ENCODE data around the gene CEP126.
"Not testable (repeated sequence)": the region's sequence is repeated elsewhere in the genome, so short reads cannot be mapped to it uniquely, and the experiment has no call there.

Gene CEP126

DNA sequence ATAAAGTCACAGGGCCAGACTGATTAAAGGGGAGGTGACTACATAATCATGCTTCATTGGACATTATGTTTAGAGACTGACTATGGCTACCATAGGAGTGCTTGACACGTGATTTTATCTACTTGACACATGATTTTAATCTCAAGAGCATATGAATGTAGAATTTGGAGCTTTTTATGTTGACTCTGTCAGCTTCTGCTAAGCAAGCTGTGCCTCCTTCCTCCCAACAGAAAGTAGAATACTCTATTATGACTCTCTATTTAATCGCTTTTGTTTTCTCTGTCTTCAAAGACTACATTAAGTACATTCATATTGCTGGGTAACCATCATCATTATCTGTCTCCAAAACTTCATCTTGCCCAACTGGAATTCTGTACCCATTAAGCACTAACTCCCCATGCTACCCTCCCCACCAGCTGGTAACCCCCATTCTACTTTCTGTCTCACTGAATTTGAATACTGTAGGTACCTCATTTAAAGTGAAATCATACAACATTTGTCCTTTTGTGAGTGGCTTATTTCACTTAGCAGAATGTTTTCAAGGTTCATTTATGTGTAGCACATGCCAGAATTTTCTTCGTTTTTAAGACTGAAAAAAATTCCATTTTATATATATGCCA, 26.2 kb downstream of the CEP126 start:
- DNase-seq (ENCODE audit: low read depth): no peak

DNA sequence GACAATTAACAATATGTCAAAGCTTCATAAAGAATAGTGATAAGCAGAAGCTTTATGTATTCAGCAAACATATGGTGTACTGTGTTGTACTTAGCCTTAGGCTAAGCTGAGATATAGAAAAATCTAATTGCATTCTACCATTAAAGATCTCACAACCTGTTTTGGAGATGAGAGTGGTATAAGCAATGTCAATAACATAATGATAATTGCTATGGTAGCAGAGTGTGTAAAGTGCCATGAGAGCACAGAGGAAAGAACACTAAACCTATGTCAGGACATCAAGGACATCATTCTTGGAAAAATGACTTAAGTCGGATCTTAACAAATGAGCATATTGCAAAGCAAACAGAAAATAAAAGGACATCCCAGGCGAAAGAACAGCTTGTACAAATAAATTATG, 30.1 kb downstream of the CEP126 start:
- DNase-seq (ENCODE audit: low read depth): no peak

DNA sequence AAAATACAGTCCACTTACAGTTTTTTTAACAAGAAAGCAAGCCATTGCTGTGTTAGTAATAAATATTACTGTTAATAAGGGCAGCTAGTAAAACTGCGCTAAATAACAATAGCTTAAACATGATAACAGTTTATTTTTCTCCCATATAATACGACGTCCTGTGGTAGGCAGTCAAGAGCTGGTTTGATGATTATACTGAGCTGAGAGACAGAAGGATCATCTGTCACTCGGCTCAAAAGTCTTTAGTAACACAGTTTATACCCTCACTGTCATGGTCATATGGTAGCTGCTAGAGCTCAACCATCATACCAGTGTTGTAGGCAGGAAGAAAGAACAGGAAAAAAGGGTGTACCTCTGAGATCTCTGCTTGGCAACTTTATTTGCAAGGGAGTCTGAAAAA, 30.6 kb downstream of the CEP126 start:
- no peak for DNase-seq (ENCODE audit: low read depth)

DNA sequence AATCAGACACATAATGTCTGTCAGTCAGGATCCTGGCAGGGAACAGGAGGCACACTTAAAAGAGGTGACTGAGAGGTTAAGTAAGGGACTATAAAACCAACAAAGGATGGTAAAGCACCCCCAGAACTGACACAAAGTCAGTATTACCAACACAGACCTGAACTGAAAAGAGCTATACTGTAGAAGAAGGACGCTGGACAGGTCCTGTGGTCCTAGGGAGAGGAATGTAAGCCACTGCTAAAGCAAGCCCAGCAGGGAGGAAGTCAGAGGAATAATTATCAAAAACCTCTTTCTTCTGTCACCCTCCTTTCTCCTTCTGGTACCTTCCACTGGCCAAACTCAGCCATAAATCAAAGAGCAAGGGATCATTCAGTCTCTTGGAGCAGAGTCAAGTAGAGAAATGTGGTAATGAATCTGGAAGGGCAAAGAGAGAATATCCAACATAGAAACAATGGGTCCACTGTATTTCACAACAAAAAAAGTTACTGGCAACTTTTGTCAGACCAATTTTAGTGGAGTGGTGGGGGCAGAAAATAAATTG, 34.9 kb downstream of the CEP126 start:
- no peak for DNase-seq (ENCODE audit: low read depth)

DNA sequence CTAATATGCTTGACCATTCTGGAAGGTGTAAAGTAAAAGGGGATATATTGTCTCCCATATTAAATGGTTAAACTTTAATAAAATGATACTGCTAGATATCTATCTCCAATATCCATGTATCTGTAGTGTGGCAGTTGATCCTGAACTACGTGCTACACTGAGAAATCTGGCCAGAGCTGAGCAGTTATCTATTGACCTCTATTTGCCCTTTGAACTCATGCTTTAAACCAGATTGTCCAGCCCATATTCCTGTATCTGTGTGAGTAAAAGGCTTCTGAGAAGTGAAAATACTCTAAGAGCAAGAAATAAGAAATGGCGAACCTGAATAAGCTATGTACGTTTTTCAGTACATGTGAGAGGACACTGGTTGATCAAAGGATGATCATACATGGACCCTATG, 40.5 kb downstream of the CEP126 start:
- DNase-seq (ENCODE audit: low read depth): no peak

DNA sequence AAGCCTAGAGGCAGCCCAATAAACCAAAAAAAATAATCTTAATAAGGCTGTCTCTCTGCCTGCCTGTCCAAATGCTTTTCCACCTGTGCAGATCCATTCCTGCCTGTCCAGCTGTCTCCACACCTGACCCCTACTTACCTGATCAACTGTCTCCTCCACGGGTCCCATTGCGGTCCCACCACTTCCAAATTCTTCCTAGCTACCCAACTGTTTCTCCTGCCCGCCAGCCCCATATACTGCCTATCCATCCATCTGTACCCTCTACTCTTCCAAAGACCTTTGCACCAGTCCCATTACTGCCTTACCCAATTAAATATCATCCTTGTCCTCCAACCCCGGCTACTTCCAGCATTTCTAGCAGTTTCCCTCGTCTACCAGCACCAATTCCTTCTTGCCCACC, 40.9 kb downstream of the CEP126 start:
- no peak for DNase-seq (ENCODE audit: low read depth)

DNA sequence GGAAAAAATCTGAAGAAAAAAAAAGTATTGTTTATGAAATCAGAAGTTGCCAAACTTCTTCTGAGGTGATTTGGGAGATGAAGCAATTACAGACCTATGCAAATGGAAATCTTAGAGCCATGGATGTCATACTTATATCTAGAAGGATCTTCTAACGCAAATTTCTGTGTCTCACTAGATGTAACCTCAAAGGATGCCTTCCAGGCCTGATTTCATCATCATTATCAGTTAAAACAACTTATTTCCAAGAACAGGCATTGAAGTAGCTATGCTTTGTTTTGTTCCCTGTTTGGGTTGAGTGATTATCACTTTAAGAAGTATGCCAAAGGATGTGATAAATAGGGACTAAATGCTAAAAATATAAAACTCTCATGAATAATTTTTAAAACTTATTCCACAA, 45.4 kb downstream of the CEP126 start:
- DNase-seq (ENCODE audit: low read depth): no peak

DNA sequence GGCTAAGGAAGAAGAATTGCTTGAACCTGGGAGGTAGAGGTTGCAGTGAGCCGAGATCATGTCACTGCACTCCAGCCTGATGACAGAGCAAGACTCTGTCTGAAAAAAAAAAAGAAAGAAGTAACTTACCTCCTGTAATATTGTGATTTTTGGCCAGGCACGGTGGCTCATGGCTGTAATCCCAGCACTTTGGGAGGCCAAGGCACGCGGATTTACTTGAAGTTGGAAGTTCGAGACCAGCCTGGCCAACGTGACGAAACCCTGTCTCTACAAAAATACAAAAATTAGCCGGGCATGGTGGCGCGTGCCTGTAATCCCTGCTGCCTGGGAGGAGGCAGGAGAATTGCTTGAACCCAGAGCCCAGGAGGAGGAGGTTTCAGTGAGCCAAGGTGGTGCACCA, 49.4 kb downstream of the CEP126 start:
- not testable (repeated sequence) for DNase-seq (ENCODE audit: low read depth)

DNA sequence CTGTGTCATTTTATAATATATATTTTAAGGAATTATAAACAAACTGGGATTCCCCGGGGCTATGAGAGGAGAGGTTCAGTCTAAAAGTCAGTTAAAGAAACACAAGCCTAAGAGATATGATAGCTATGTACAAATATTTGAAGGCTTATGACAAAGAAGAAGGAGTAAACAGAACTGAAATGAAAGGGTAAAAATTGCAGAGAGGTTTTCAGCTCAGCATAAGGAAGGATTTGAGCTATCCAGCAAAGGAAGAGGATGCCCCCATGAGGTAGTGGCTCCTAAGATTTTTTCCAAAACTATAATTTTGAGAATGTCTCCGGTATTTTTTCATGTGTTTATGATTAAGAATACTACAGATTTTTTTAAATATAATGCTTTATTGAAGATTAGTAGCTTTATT, 59.4 kb downstream of the CEP126 start:
- no peak for DNase-seq (ENCODE audit: low read depth)

DNA sequence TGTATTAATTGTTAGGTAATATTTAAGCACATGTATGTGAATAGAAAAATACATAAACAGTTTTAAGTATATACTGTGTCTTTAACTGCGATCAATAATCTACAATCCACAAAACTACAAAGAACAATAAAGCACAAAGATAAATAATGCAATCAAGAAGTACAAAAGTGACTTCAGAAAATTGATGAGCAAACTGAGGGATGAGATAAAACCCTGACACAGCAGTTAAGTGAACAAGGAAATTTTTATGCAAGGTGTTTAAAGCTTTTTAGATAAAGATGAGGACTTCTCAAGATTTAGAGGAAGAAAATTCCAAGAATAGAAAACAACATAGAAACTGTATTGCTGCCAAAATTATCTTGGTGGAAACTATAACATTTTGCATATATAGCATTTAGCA, 60.0 kb downstream of the CEP126 start:
- DNase-seq (ENCODE audit: low read depth): no peak

DNA sequence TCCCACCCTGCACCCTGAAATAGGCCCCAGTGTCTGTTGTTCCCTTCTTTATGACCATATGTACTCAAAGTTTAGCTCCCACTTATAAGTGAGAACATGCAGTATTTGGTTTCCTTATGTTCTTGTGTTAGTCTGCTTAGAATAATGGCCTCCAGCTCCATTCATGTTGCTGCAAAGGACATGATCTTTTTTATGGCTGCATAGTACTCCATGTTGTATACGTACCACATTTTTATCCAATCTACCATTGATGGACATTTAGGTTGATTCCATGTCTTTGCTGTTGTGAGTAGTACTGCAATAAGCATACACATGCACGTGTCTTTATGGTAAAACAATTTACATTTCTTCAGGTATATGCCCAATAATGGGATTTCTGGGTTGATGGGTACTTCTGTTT, 60.9 kb downstream of the CEP126 start:
- no peak for DNase-seq (ENCODE audit: low read depth)

DNA sequence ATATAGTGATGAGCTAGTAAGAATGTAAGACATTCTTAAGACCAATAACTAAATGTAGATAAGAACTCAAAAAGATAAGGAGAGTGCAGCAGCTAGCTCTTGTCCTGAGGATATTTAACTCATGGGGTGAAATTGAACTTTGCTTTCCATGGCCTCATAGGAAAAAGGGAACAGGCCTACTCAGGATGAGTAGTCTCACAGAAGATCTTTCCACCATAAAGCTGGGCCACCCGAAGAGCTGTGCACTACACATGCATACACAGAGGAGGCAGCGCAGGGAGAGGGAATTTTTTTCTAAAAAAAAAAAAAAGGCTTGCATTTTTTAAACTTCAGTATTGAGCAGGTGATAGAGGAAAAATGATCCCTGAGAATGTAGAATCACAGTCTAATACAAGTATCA, 72.6 kb downstream of the CEP126 start:
- DNase-seq (ENCODE audit: low read depth): no peak

DNA sequence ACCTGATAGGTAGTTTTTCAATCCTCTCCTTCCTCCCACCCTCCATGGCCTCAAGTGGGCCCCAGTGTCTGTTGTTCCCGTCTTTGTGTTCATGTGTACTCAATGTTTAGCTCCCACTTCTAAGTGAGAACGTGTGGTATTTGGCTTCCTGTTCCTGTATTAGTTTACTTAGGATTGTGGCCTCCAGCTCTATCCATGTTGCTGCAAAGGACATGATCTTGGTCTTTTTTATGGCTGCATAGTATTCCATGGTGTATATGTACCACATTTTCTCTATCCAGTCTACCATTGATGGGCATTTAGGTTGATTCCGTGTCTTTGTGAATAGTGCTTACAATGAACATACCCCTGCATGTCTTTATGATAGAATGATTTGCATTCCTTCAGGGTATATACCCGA, 78.4 kb downstream of the CEP126 start:
- DNase-seq (ENCODE audit: low read depth): no peak

DNA sequence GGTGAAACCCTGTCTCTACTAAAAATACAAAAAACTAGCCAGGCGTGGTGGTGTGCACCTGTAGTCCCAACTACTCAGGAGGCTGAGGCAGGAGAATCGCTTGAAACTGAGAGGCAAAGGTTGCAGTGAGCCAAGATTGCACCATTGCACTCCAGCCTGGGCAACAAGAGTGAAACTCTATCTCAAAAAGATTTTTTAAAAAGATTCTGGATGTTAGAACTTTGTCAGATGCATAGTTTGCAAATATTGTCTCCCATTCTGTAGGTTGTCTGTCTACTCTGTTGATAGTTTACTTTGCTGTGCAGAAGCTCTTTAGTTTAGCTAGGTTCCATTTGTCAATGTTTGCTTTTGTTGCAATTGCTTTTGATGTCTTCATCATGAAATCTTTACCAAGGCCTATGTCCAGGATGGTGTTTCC, 79.3 kb downstream of the CEP126 start:
- DNase-seq (ENCODE audit: low read depth): not testable (repeated sequence)

DNA sequence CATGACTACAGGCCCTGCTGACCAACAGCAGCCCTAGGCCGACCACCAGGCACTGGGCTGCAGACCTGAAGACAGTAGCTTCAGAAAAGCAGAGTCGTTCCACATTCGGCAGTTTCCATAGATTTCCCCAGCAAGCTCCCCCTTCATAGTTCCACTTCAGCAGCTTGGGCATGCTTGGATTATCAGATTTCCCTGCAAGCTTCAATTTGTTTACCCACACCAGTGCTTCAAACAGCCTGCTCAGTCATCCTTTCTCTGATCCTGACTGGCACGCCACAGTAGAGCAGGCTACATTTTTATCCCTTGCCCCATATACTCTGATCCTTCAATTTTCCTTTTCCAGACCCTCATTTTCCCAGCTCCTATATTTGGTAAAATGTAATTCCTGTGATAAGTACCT, 81.3 kb downstream of the CEP126 start:
- no peak for DNase-seq (ENCODE audit: low read depth)

DNA sequence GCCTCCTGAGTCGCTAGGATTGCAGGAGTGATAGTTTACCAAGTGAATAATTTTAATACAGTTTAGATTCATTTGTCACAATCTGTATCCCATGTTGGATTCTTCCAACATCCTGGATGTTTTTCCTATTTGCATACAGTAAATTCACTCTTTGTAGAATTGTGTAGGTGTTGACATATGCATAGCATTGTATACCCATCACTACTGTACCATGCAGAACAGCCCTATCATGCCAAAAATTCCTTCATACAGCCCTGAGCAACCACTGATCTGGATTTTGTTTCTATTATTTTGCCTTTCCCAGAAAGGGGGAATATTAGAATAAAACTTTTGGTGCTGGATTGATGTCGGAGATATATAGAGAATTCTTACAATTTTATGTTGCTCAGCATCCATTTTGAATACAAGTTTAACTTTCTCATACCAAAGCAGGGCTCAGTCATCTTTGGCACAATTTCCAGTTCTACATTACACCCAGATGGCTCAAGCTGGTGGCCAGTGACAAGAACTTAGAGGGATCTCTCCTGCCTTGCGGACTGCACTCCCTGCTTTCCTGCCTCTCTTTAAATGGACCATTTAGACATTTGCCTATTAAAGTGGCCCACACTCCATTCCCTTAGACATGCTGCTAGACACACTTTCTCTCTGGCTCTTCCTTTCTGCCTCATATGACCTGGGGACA, 87.0 kb downstream of the CEP126 start:
- no peak for DNase-seq (ENCODE audit: low read depth)

DNA sequence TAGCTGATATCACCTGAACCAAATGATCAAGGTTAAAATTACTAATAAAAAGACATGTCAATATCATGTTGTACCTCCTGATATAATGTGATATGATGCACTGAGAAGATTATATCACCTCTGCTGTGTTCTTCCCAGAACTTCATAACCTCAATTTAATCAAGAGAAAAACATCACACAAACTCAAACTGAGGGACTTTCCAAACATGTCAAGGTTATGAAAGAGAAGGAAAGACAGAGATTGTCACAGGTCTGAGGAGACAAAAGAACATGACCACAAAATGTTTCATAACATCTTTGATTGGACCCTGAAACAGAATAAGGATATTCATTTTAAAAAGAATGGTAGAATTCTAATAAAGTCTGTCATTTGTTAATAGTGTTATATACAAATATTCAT, 89.4 kb downstream of the CEP126 start:
- no peak for DNase-seq (ENCODE audit: low read depth)

DNA sequence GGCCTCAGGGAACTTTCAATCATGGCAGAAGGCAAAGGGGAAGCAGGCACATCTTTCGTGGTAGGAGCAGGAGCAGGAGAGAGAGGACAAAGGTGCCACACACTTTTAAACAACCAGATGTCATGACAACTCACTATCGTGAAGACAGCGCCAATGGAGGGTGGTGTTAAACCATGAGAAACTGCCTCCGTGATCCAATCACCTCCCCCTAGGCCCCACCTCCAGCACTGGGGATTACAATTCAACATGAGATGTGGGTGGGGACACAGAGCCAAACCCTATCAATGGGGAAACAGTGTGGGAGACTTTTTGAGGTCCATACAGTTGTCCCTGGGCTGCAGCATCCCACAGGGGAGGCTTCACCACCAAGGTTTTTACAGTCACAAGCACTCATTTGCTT, 90.5 kb downstream of the CEP126 start:
- DNase-seq (ENCODE audit: low read depth): no peak

DNA sequence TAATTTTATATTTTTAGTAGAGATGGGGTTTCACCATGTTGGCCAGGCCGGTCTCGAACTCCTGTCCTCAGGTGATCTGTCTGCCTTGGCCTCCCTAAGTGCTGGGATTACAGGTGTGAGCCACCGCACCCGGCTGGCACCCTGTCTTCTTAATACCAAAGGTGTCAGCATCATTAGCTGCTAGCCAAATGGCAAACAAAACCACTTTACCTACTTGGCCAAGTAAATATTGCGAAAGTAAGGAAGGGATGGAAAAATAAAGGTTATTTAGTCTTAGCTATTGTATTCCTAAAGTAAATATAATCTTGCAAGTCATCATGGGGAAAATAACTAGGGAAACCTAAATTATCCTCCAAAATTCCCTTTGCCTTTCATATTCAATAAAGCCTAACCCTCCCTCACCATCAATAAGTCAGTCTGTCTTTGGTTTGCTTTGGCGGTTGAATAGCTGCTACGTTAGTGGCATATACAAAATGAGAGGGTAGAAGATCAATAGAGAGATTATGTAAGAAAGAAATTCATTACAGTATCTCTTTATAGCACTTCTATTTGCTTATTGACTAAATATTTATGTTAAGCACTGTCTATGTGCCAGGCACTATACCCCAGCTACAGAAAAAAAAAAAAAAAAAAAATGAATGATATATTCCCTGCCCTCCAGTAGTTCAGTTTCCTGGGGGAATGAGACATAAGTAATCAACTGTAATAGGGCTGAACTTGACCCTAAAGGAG, 92.2 kb downstream of the CEP126 start:
- no peak for DNase-seq (ENCODE audit: low read depth)

DNA sequence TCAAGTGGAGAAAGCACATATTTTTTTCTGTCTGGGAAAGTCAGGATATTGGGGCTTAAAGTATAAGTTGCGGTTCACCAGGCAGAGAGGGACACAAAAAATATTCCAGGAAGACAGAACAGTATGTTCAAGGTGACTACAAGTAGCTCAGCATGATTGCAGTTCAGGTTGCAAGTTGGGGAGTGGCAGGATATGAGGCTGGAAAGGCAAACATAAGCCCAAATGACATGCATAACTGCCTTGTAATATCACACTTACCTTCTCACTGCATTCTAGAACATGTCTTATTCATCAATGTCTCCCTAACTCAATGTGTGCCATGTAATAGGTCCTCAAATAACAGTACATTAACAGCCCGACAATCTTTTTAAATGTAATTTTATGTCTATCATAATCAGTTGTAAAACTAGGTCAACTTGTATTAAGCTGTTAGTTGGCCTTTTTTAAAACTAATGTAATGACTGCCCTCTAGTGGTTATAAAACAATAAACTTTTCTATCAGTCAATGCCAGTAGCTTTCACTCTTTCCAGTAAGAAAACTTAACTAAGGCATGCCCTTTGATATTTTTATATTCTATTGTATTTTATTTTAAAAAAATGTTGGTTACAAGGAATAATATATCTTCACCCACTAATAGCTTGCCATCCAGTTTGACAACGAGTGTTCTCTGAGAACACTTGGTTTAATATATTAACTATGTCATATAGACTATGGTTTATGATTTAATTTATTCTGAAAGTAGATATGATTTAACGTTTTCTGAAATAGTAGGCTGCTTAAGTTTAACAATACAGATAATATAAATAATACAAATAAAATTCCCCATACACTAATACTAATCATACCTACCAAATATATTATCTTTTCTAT, 93.0 kb downstream of the CEP126 start:
- DNase-seq (ENCODE audit: low read depth): no peak

DNA sequence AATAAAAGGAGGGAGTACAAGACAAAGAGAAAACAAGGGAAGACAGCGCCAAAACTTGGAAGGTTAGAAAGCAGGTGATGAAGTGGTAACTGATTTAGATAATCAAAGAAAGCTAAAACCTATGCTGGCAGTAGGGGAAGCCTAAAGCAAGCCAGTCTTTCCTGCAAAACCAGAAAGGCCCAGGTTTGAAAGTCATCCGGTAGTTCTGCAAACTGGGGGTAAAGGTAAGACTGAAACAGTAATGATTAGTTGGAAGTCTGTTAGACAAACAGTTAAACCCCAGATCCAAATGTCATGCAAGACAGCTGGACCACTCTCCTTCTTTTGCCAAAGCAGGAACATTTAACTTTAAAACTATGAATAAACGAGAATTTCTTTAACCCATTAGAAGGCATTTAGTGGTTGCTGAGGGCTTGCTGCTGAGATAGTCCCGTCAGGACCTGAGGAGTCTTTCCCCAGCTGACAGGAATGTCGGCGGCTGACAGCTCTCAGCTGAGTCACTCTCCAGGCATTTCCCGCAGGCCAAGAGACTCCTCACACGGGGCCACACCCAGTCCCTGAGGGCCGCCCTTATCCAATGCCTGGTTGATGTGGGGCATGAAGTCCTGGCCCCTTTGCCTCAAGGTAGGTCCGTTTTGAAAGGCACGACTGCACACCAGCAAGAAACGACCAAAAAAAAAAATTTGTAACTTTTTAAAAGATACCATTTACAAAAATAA, 96.1 kb downstream of the CEP126 start:
- no peak for DNase-seq (ENCODE audit: low read depth)

DNA sequence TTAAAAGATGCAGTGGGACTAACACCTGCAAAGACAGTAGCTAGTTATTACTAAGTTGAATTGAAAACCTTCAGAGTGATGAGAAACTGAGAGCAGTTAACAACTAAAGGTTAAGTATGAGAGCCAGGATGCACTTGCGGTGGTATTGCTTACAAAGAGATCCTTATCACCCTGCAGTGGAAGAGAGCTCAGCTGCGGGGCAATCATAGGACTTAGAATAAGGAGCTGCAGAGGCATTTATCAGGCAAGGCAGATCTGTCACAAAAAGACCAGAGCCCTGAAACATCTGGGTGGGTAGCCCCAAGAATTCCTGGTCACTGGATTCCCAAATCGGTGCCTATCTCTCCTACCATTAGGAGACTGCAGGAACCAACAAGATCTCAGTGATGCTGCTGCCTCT, 98.1 kb downstream of the CEP126 start:
- no peak for DNase-seq (ENCODE audit: low read depth)

Measured in stimulated activated CD8-positive, alpha-beta memory T cell treated with anti-CD3 and anti-CD28 coated beads, Interleukin-12 subunit alpha, Interleukin-12 subunit beta, amount 100 ng/mL, for 1 hour (primary cell).